ENCODE data around the gene DYRK1A. TPM values are rescaled to one million over a fixed set of nuclear protein-coding genes. Genes with fewer than 3 reads are reported as not detected.

The DYRK1A gene
- total RNA-seq, 1 donor from 2014 or later, result 108 TPM

GRCh38 chr21:37372951-37373350, 6.4 kb downstream of the DYRK1A start:
- no peak overlapping the region for H3K27ac Mint-ChIP-seq
- no peak overlapping the region for H2AFZ ChIP-seq (replicated peaks)
- H3F3A ChIP-seq (ENCODE audit: low read depth), result peaks cover 5% of the 10 kb centered on the region
- no peak overlapping the region for H3K27ac ChIP-seq
- TF ChIP-seq CTCF (IDR thresholded peaks at IDR 0.05) (no peak), EZH2 (IDR thresholded peaks at IDR 0.05) (no peak), EZH2phosphoT487 (IDR thresholded peaks at IDR 0.05) (no peak)
- no peak overlapping the region for H3K9ac ChIP-seq
- H3K27me3 ChIP-seq, result no peaks in the 10 kb centered on the region
- no peak for DNase-seq (ENCODE audit: low spot score)
- no peak overlapping the region for H3K4me2 ChIP-seq
- peaks cover 45% of the 10 kb centered on the region for H3K9me3 Mint-ChIP-seq
- H3K79me2 ChIP-seq (ENCODE audit: low read depth), result peaks cover 100% of the 10 kb centered on the region
- peaks cover 32% of the 10 kb centered on the region for H3K4me1 ChIP-seq
- no peak overlapping the region for H3K4me3 ChIP-seq
- H3K9me3 ChIP-seq (ENCODE audit: low read depth), result no peaks in the 10 kb centered on the region
- peaks cover 100% of the 10 kb centered on the region for H4K20me1 ChIP-seq (ENCODE audit: low read depth)
- H3K27me3 Mint-ChIP-seq (ENCODE audit: insufficient read depth, low read depth), result peaks cover 5% of the 10 kb centered on the region
- H3K4me1 Mint-ChIP-seq, result peaks cover 23% of the 10 kb centered on the region
- peaks cover 48% of the 10 kb centered on the region for H3K36me3 Mint-ChIP-seq
- H3K36me3 ChIP-seq, result no peaks in the 10 kb centered on the region
- H3K4me3 Mint-ChIP-seq, result no peak overlapping the region

GRCh38 chr21:37373539-37373938, 7.0 kb downstream of the DYRK1A start:
- no peak overlapping the region for H3K4me2 ChIP-seq
- Mint-ChIP-seq H3K27me3 (ENCODE audit: insufficient read depth, low read depth) (peaks cover 6% of the 10 kb centered on the region), H3K4me1 (peaks cover 23% of the 10 kb centered on the region)

GRCh38 chr21:37374027-37374426, 7.5 kb downstream of the DYRK1A start:
- no peak for TF ChIP-seq EZH2phosphoT487 (IDR thresholded peaks at IDR 0.05)
- no peak for TF ChIP-seq CTCF (IDR thresholded peaks at IDR 0.05)
- no peak for TF ChIP-seq EZH2 (IDR thresholded peaks at IDR 0.05)
- H2AFZ ChIP-seq (replicated peaks), result no peak overlapping the region
- no peak overlapping the region for H3K9ac ChIP-seq
- H3K79me2 ChIP-seq (ENCODE audit: low read depth), result peaks cover 100% of the 10 kb centered on the region
- H3K4me2 ChIP-seq, result peak overlapping the region; percentile 3
- H3F3A ChIP-seq (ENCODE audit: low read depth), result peaks cover 5% of the 10 kb centered on the region
- Mint-ChIP-seq H3K4me3 (no peak overlapping the region), H3K4me1 (peaks cover 20% of the 10 kb centered on the region), H3K36me3 (peaks cover 55% of the 10 kb centered on the region), H3K9me3 (peaks cover 52% of the 10 kb centered on the region), H3K27me3 (ENCODE audit: insufficient read depth, low read depth) (peaks cover 7% of the 10 kb centered on the region), H3K27ac (no peak overlapping the region)
- no peak for DNase-seq (ENCODE audit: low spot score)
- H3K27ac ChIP-seq, result no peak overlapping the region
- peaks cover 33% of the 10 kb centered on the region for H3K4me1 ChIP-seq
- H3K27me3 ChIP-seq, result no peaks in the 10 kb centered on the region
- H3K4me3 ChIP-seq, result no peak overlapping the region
- H4K20me1 ChIP-seq (ENCODE audit: low read depth), result peaks cover 100% of the 10 kb centered on the region
- no peaks in the 10 kb centered on the region for H3K36me3 ChIP-seq
- no peaks in the 10 kb centered on the region for H3K9me3 ChIP-seq (ENCODE audit: low read depth)

More at GRCh38 chr21:37373539-37373938, 7.0 kb downstream of the DYRK1A start:
- Mint-ChIP-seq H3K27ac (no peak overlapping the region), H3K9me3 (peaks cover 47% of the 10 kb centered on the region), H3K36me3 (peaks cover 50% of the 10 kb centered on the region), H3K4me3 (no peak overlapping the region)
- peaks cover 5% of the 10 kb centered on the region for H3F3A ChIP-seq (ENCODE audit: low read depth)
- H3K79me2 ChIP-seq (ENCODE audit: low read depth), result peaks cover 100% of the 10 kb centered on the region
- peaks cover 32% of the 10 kb centered on the region for H3K4me1 ChIP-seq
- peaks cover 100% of the 10 kb centered on the region for H4K20me1 ChIP-seq (ENCODE audit: low read depth)
- H3K9ac ChIP-seq, result no peak overlapping the region
- no peak overlapping the region for H3K4me3 ChIP-seq
- no peak for DNase-seq (ENCODE audit: low spot score)
- no peak for TF ChIP-seq EZH2 (IDR thresholded peaks at IDR 0.05)
- no peak for TF ChIP-seq EZH2phosphoT487 (IDR thresholded peaks at IDR 0.05)
- H3K27ac ChIP-seq, result no peak overlapping the region
- H3K27me3 ChIP-seq, result no peaks in the 10 kb centered on the region
- no peaks in the 10 kb centered on the region for H3K36me3 ChIP-seq
- H3K9me3 ChIP-seq (ENCODE audit: low read depth), result no peaks in the 10 kb centered on the region
- no peak overlapping the region for H2AFZ ChIP-seq (replicated peaks)

- Mint-ChIP-seq H3K27ac (no peak overlapping the region), H3K27me3 (ENCODE audit: insufficient read depth, low read depth) (peaks cover 7% of the 10 kb centered on the region), H3K4me1 (peaks cover 3% of the 10 kb centered on the region), H3K4me3 (no peak overlapping the region), H3K36me3 (peaks cover 60% of the 10 kb centered on the region), H3K9me3 (peaks cover 59% of the 10 kb centered on the region)
- Histone ChIP-seq H2AFZ (replicated peaks) (no peak overlapping the region), H3K4me3 (no peak overlapping the region), H3K27ac (no peak overlapping the region), H3K4me1 (peaks cover 32% of the 10 kb centered on the region), H3K27me3 (no peaks in the 10 kb centered on the region), H3K4me2 (no peak overlapping the region), H4K20me1 (ENCODE audit: low read depth) (peaks cover 100% of the 10 kb centered on the region), H3K9me3 (ENCODE audit: low read depth) (no peaks in the 10 kb centered on the region), H3K79me2 (ENCODE audit: low read depth) (peaks cover 100% of the 10 kb centered on the region), H3F3A (ENCODE audit: low read depth) (peaks cover 12% of the 10 kb centered on the region), H3K36me3 (no peaks in the 10 kb centered on the region), H3K9ac (no peak overlapping the region)
- TF ChIP-seq EZH2phosphoT487 (IDR thresholded peaks at IDR 0.05) (no peak), CTCF (IDR thresholded peaks at IDR 0.05) (no peak), EZH2 (IDR thresholded peaks at IDR 0.05) (no peak)
- DNase-seq (ENCODE audit: low spot score), result no peak
These were observed 9.4 kb downstream of the DYRK1A start for GRCh38 chr21:37375866-37376574.

Data from neural progenitor cell (in vitro differentiated cells).